Panc1 (cell line): ENCODE measurements around the gene KIAA0586. TPM values are rescaled to one million over a fixed set of nuclear protein-coding genes. Genes with fewer than 3 reads are reported as not detected.
"Not testable (repeated sequence)": the region's sequence is repeated elsewhere in the genome, so short reads cannot be mapped to it uniquely, and the experiment has no call there.

Source experiments
- ATAC-seq: fragments of 200-7000 bp; cut with Tn5 transposase; 2 replicates; pipeline ENCODE4 v1.9.1; 2020; ENCODE audit warnings: mild to moderate bottlenecking, moderate library complexity
- BruUV-seq: library from RNA; stranded (reverse); fragments of 400-500 nt; replicated peaks from 2 replicates; lab custom pipeline; 2021; lab: Mats Ljungman, UMichigan
- CTCF ChIA-PET: fragments of 300-600 bp; sonication (Branson Sonifier 250); formaldehyde crosslinking; loops from one replicate; lab custom pipeline; 2022; ENCODE audit warnings: antibody characterized with exemption; lab: Charles Lee
- POLR2A ChIA-PET: fragments of 300-600 bp; sonication (Branson Sonifier 250); formaldehyde crosslinking; loops from one replicate; lab custom pipeline; 2022; ENCODE audit warnings: antibody characterized with exemption; lab: Charles Lee
- DNase-seq: peaks from one replicate; pipeline ENCODE4 v3.0.0-alpha.2; 2010; ENCODE audit warnings: low read depth, low spot score
- H3K27ac ChIP-seq: 2 replicates; pipeline ENCODE4 v1.5.1; 2011; ENCODE audit warnings: mild to moderate bottlenecking, low read length, inconsistent platforms
- H3K27me3 ChIP-seq: fragments of 200-500 bp; sonication (Bioruptor generic); 2 replicates; pipeline ENCODE4 v1.6.0; 2014; ENCODE audit warnings: low read length, inconsistent platforms; ENCODE audit not compliant: control insufficient read depth, insufficient read depth
- H3K36me3 ChIP-seq: fragments of 200-500 bp; sonication (Bioruptor generic); 2 replicates; pipeline ENCODE4 v1.5.1; 2014; ENCODE audit warnings: inconsistent platforms, mild to moderate bottlenecking, low read length, moderate library complexity; ENCODE audit not compliant: control insufficient read depth, insufficient read depth
- H3K4me1 ChIP-seq: 2 replicates; pipeline ENCODE4 v1.5.1; 2011; ENCODE audit warnings: inconsistent platforms, mild to moderate bottlenecking, low read length, moderate library complexity; ENCODE audit not compliant: control insufficient read depth, insufficient read depth
- H3K4me3 ChIP-seq, 2 experiments: 2 replicates each; pipeline ENCODE4 v1.5.1; 2011 to 2012; ENCODE audit warnings: low read depth in 2 of 2, low read length in 2 of 2, mild to moderate bottlenecking in 2 of 2, inconsistent platforms in 1 of 2, moderate library complexity in 1 of 2
- H3K9me3 ChIP-seq: fragments of 200-500 bp; sonication (Bioruptor generic); 2 replicates; pipeline ENCODE4 v1.5.1; 2014; ENCODE audit warnings: low read depth, mild to moderate bottlenecking, inconsistent platforms, low read length, moderate library complexity; ENCODE audit not compliant: control insufficient read depth, insufficient read depth
- CTCF ChIP-seq: fragments of 450-650 bp; IDR thresholded peaks from 2 replicates; pipeline ENCODE4 v1.5.1; 2017; ENCODE audit warnings: mild to moderate bottlenecking
- POLR2AphosphoS5 ChIP-seq: IDR thresholded peaks from 2 replicates; pipeline ENCODE4 v1.6.1; 2012; ENCODE audit warnings: mild to moderate bottlenecking, low read depth, low read length, moderate library complexity
- REST ChIP-seq, 2 experiments: IDR thresholded peaks; 2 replicates each; pipeline ENCODE4 v1.6.1; 2011 to 2012; ENCODE audit warnings: low read depth in 2 of 2, control low read depth in 1 of 2, low read length in 1 of 2, mild to moderate bottlenecking in 1 of 2, moderate library complexity in 1 of 2; ENCODE audit not compliant: insufficient read depth in 1 of 2
- SIN3A ChIP-seq: IDR thresholded peaks from 2 replicates; pipeline ENCODE4 v1.6.1; 2012; ENCODE audit warnings: low read depth, mild to moderate bottlenecking, low read length, moderate library complexity, borderline replicate concordance; ENCODE audit not compliant: insufficient read depth
- TCF7L2 ChIP-seq: IDR thresholded peaks from 2 replicates; pipeline ENCODE4 v1.6.1; 2011; ENCODE audit warnings: mild to moderate bottlenecking, low read depth, low read length, inconsistent platforms
- in situ Hi-C: cut with HindIII; loops from 2 replicates; pipeline ENCODE4 v1.10.0; 2016; ENCODE audit warnings: low sequenced_read_pairs, low pct_unique_long_range_greater_than_20kb
- intact Hi-C: fragments of 100-400 bp; cut with micrococcal nuclease; formaldehyde crosslinking; loops from one replicate; pipeline ENCODE4 v1.10.0; 2022; ENCODE audit not compliant: unreplicated experiment
- total RNA-seq: library from RNA; stranded (reverse); gene quantifications from one replicate; pipeline ENCODE4 v1.2.1, GENCODE V29; 2021; ENCODE audit not compliant: unreplicated experiment

KIAA0586 gene
- total RNA-seq, 1 experiment from 2014 or later: 14.7 TPM

- intact Hi-C loops: no loop called here
- H3K27ac ChIP-seq: no peak overlapping the region
- ChIA-PET POLR2A (no interaction called here), CTCF (no interaction called here)
- no peak for TF ChIP-seq POLR2AphosphoS5
- TF ChIP-seq SIN3A: no peak
- no peak for TF ChIP-seq TCF7L2
- no peak for TF ChIP-seq REST (IDR thresholded peaks at IDR 0.05; ENCODE audit: insufficient read depth in 1 of 2, low read depth in 2 of 2, low read length in 1 of 2)
- no peak for TF ChIP-seq CTCF
- DNase-seq (no peak), ATAC-seq (no peak)
- H3K9me3 ChIP-seq: no peaks in the 10 kb centered on the region
- no peaks in the 10 kb centered on the region for H3K27me3 ChIP-seq
- BruUV-seq: no TSS peak
- H3K4me3 ChIP-seq: no peak overlapping the region
- in situ Hi-C loops: no loop called here
- H3K36me3 ChIP-seq: peaks cover 7% of the 10 kb centered on the region; the same call in 1 of the 2 replicates
- no peaks in the 10 kb centered on the region for H3K4me1 ChIP-seq
Measured at GRCh38 chr14:58415636-58416547, 11.6 kb upstream of the KIAA0586 start.

GRCh38 chr14:58416934-58417333, 10.6 kb upstream of the KIAA0586 start:
- BruUV-seq: not testable (repeated sequence)

More at GRCh38 chr14:58416934-58417333, 10.6 kb upstream of the KIAA0586 start:
- H3K27ac ChIP-seq, DNase-seq, H3K27me3 ChIP-seq, CTCF ChIA-PET, POLR2A ChIA-PET, ATAC-seq, H3K9me3 ChIP-seq, intact Hi-C loops, H3K4me3 ChIP-seq, H3K4me1 ChIP-seq, in situ Hi-C loops: not testable (repeated sequence)
- H3K36me3 ChIP-seq: peaks cover 13% of the 10 kb centered on the region; the same call in 1 of the 2 replicates
